Keratinocyte (primary cell): ENCODE data around the gene DRC1.

ENCODE experiments used
- EZH2 ChIP-seq: IDR thresholded peaks from one replicate; pipeline ENCODE4 v1.6.1; 2012; ENCODE audit warnings: inconsistent platforms, mild to moderate bottlenecking, low read length, moderate library complexity
- TF ChIP-seq, protein P1 (sequence below), 3 experiments: IDR thresholded peaks in 1 of 3; conservative IDR thresholded peaks in 1 of 3; optimal IDR thresholded peaks in 1 of 3; 2 replicates in 2 of 3; 3 replicates in 1 of 3; pipeline versions ENCODE3 to v1.5.1; 2011; ENCODE audit warnings: low read length in 3 of 3, mild to moderate bottlenecking in 3 of 3, moderate library complexity in 2 of 3, control low read depth in 1 of 3, inconsistent platforms in 1 of 3; ENCODE audit not compliant: insufficient read depth in 2 of 3; ENCODE audit errors: extremely low read depth in 1 of 3

DNA sequence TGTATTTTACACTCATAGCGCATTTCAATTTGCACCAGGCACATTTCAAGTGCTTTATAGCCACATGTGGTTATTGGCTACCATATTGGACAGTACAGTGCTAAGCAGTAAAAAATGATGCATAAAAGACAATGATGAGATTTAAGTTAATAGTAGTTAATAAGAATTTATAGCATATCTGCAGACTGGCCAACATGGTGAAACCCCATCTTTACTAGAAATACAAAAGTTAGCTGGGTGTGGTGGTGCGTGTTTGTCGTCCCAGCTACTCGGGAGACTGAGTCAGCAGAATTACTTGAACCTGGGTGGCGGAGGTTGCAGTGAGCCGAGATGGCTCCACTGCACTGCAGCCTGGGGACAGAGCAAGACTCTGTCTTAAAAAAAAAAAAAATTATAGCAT, 9.7 kb downstream of the DRC1 start:
- TF ChIP-seq, protein P1, sequence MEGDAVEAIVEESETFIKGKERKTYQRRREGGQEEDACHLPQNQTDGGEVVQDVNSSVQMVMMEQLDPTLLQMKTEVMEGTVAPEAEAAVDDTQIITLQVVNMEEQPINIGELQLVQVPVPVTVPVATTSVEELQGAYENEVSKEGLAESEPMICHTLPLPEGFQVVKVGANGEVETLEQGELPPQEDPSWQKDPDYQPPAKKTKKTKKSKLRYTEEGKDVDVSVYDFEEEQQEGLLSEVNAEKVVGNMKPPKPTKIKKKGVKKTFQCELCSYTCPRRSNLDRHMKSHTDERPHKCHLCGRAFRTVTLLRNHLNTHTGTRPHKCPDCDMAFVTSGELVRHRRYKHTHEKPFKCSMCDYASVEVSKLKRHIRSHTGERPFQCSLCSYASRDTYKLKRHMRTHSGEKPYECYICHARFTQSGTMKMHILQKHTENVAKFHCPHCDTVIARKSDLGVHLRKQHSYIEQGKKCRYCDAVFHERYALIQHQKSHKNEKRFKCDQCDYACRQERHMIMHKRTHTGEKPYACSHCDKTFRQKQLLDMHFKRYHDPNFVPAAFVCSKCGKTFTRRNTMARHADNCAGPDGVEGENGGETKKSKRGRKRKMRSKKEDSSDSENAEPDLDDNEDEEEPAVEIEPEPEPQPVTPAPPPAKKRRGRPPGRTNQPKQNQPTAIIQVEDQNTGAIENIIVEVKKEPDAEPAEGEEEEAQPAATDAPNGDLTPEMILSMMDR (optimal IDR thresholded peaks at IDR 0.05 in 1 of 3, IDR thresholded peaks at IDR 0.05 in 1 of 3, conservative IDR thresholded peaks at IDR 0.05 in 1 of 3; ENCODE audit: extremely low read depth in 1 of 3, insufficient read depth in 2 of 3, low read length in 3 of 3) = no peak
- no peak for TF ChIP-seq EZH2
